HepG2 (cell line): ENCODE data around the gene PLCB1. TPM values are rescaled to one million over a fixed set of nuclear protein-coding genes. Genes with fewer than 3 reads are reported as not detected.

ENCODE experiments used
- ATAC-seq: fragments of 200-7000 bp; cut with Tn5 transposase; 3 replicates; pipeline ENCODE4 v1.9.1; 2020; ENCODE audit warnings: mild to moderate bottlenecking, moderate library complexity
- BruUV-seq: library from RNA; stranded (reverse); fragments of 400-500 nt; replicated peaks from 2 replicates; lab custom pipeline; 2021; lab: Mats Ljungman, UMichigan
- CTCF ChIA-PET: fragments of 300-600 bp; formaldehyde crosslinking; extraction: SDS; loops from one replicate; lab custom pipeline; 2021; ENCODE audit warnings: low total read pairs, inconsistent platforms, low intra/inter-chr PET ratio; lab: Yijun Ruan, JAX
- POLR2A ChIA-PET: fragments of 350-600 bp; sonication (Branson Sonifier 250); formaldehyde crosslinking; loops from one replicate; lab custom pipeline; 2020; ENCODE audit warnings: antibody characterized with exemption, inconsistent platforms; lab: Yijun Ruan, JAX
- DNase-seq: peaks from one replicate; pipeline ENCODE4 v3.0.0-alpha.2; 2015; ENCODE audit warnings: low spot score
- FAIRE-seq: peaks from 3 replicates; lab custom pipeline; 2011; peaks lifted over from hg19 to GRCh38; lab: Jason Lieb, UNC
- H2AFZ ChIP-seq: one replicate; pipeline ENCODE4 v1.6.1; 2011; ENCODE audit warnings: low read length, inconsistent platforms
- H3K27ac ChIP-seq: fragments of 300-600 bp; 3 replicates; pipeline ENCODE4 v1.8.0; 2011; ENCODE audit warnings: mixed run types, mild to moderate bottlenecking, mixed read lengths, low read length, inconsistent platforms; ENCODE audit not compliant: insufficient read depth; ENCODE audit errors: extremely low read length
- H3K27me3 ChIP-seq, 2 experiments: fragments of 200-600 bp in 1 of 2; 2 replicates in 1 of 2; 3 replicates in 1 of 2; pipeline versions ENCODE4 v1.6.0 to v1.8.0; 2011; ENCODE audit warnings: low read length in 2 of 2, mild to moderate bottlenecking in 2 of 2, moderate library complexity in 2 of 2, inconsistent platforms in 1 of 2; ENCODE audit not compliant: insufficient read depth in 2 of 2, control insufficient read depth in 1 of 2
- H3K36me3 ChIP-seq, 2 experiments: fragments of 200-600 bp in 1 of 2; replicated peaks in 1 of 2; 2 replicates in 1 of 2; 3 replicates in 1 of 2; pipeline versions ENCODE4 v1.5.1 to v1.8.0; 2011; ENCODE audit warnings: low read length in 2 of 2, inconsistent platforms in 1 of 2; ENCODE audit not compliant: insufficient read depth in 2 of 2, control insufficient read depth in 1 of 2
- H3K4me1 ChIP-seq: 2 replicates; pipeline ENCODE4 v1.5.1; 2012; ENCODE audit warnings: low read length, inconsistent platforms; ENCODE audit not compliant: insufficient read depth
- H3K4me2 ChIP-seq: 2 replicates; pipeline ENCODE4 v1.6.0; 2011; ENCODE audit warnings: low read depth, low read length, inconsistent platforms
- H3K4me3 ChIP-seq, 3 experiments: fragments of 200-600 bp in 1 of 3; sonication (generic), shearing (Covaris generic) in 1 of 3; replicated peaks in 1 of 3; 2 replicates each; pipeline ENCODE4 v1.5.1; 2011 to 2016; ENCODE audit warnings: low read length in 3 of 3, inconsistent platforms in 2 of 3, low read depth in 2 of 3, mild to moderate bottlenecking in 2 of 3, control low read depth in 1 of 3, mixed read lengths in 1 of 3; ENCODE audit not compliant: insufficient read depth in 1 of 3
- H3K79me2 ChIP-seq: one replicate; pipeline ENCODE4 v1.6.1; 2011; ENCODE audit warnings: low read length, inconsistent platforms; ENCODE audit not compliant: insufficient read depth
- H3K9ac ChIP-seq: 2 replicates; pipeline ENCODE4 v1.6.0; 2011; ENCODE audit warnings: mild to moderate bottlenecking, low read depth, low read length, inconsistent platforms; ENCODE audit not compliant: insufficient read depth
- H3K9me3 ChIP-seq: 2 replicates; pipeline ENCODE4 v1.5.1; 2012; ENCODE audit warnings: mild to moderate bottlenecking, low read length
- H4K20me1 ChIP-seq: 2 replicates; pipeline ENCODE4 v1.6.0; 2011; ENCODE audit warnings: inconsistent platforms, mild to moderate bottlenecking, low read length, moderate library complexity; ENCODE audit not compliant: insufficient read depth
- CSRNP2 ChIP-seq: sonication (generic); formaldehyde crosslinking; conservative IDR thresholded peaks from 2 replicates; pipeline ENCODE4 v1.8.0; 2022; ENCODE audit warnings: low read depth, missing genetic modification reagents
- EHMT2 ChIP-seq: fragments of 200-600 bp; sonication (generic); IDR thresholded peaks from 2 replicates; pipeline ENCODE4 v1.7.0; 2017; ENCODE audit warnings: antibody characterized with exemption, low read depth, low read length, borderline replicate concordance
- ETS1 ChIP-seq: sonication (generic); formaldehyde crosslinking; IDR thresholded peaks from 2 replicates; pipeline ENCODE4 v1.4.0; 2020; ENCODE audit warnings: missing genetic modification reagents
- FOXP1 ChIP-seq, 2 experiments: fragments of 450-650 bp in 1 of 2; IDR thresholded peaks; 2 replicates each; pipeline ENCODE4 v1.6.1; 2017 to 2018; ENCODE audit warnings: antibody characterized with exemption in 1 of 2
- HNF4A ChIP-seq: sonication (generic); formaldehyde crosslinking; IDR thresholded peaks from 2 replicates; pipeline ENCODE4 v1.4.0; 2020; ENCODE audit warnings: missing genetic modification reagents
- IRX3 ChIP-seq: sonication (generic); formaldehyde crosslinking; IDR thresholded peaks from 2 replicates; pipeline ENCODE4 v1.8.1; 2023; ENCODE audit warnings: mild to moderate bottlenecking, low read depth, missing genetic modification reagents, borderline replicate concordance
- MAZ ChIP-seq, 2 experiments: sonication (generic) in 1 of 2; formaldehyde crosslinking in 1 of 2; IDR thresholded peaks; 2 replicates each; pipeline versions ENCODE4 v1.5.0 to v1.6.1; 2012 to 2020; ENCODE audit warnings: low read depth in 2 of 2, mild to moderate bottlenecking in 2 of 2, borderline replicate concordance in 1 of 2, improper control_type of control experiment in 1 of 2, low read length in 1 of 2, missing genetic modification reagents in 1 of 2, moderate library complexity in 1 of 2
- MIER3 ChIP-seq: IDR thresholded peaks from 2 replicates; pipeline ENCODE4 v1.6.1; 2016; ENCODE audit warnings: missing compliant biosample characterization, borderline replicate concordance
- MIXL1 ChIP-seq: IDR thresholded peaks from 2 replicates; pipeline ENCODE4 v1.6.1; 2016
- RBM22 ChIP-seq: fragments of 200-400 bp; formaldehyde crosslinking; optimal IDR thresholded peaks from 2 replicates; pipeline ENCODE3; 2017; ENCODE audit warnings: mild to moderate bottlenecking, low read length, moderate library complexity
- SMYD3 ChIP-seq: sonication (generic); formaldehyde crosslinking; IDR thresholded peaks from 2 replicates; pipeline ENCODE4 v1.8.1; 2023; ENCODE audit warnings: mild to moderate bottlenecking, missing genetic modification reagents
- ZNF446 ChIP-seq: sonication (generic); formaldehyde crosslinking; IDR thresholded peaks from 2 replicates; pipeline ENCODE4 v1.5.0; 2020; ENCODE audit warnings: mild to moderate bottlenecking, missing genetic modification reagents
- ZNF530 ChIP-seq: sonication (generic); formaldehyde crosslinking; IDR thresholded peaks from 2 replicates; pipeline ENCODE4 v1.5.0; 2020; ENCODE audit warnings: low read depth, mild to moderate bottlenecking, missing genetic modification reagents
- ZNF644 ChIP-seq: IDR thresholded peaks from 2 replicates; pipeline ENCODE4 v1.6.1; 2016; ENCODE audit warnings: low read depth
- WGBS: methylation state at CpG from one replicate; pipeline ENCODE4 v1.1.6; 2017; ENCODE audit warnings: low lambda C conversion rate; 5-methylcytosine and 5-hydroxymethylcytosine counted together
- in situ Hi-C: cut with HindIII; loops from 2 replicates; pipeline ENCODE4 v1.10.0; 2017; ENCODE audit warnings: low pct_unique_long_range_greater_than_20kb; ENCODE audit not compliant: extremely low pct_ligation_motif_present
- intact Hi-C: fragments of 100-400 bp; cut with micrococcal nuclease; formaldehyde crosslinking; loops from one replicate; pipeline ENCODE4 v1.10.0; 2022; ENCODE audit not compliant: unreplicated experiment
- polyA plus RNA-seq, 8 experiments: library from polyadenylated mRNA; depleted of rRNA in 3 of 8; stranded (reverse) in 7 of 8; unstranded in 1 of 8; fragments of >200 nt; fragmentation: Illumina TruSeq in 4 of 8; extraction: Trizol in 4 of 8; gene quantifications; 2 replicates each; pipeline versions ENCODE4 v1.2.1 to v1.2.3, GENCODE V29; 2011 to 2016; ENCODE audit warnings: low read depth in 4 of 8, missing spikeins in 1 of 8, mixed read lengths in 1 of 8; ENCODE audit not compliant: insufficient read depth in 1 of 8
- total RNA-seq, 5 experiments: library from RNA; depleted of rRNA; stranded (reverse); fragments of >200 nt; fragmentation: Illumina TruSeq; extraction: Trizol; gene quantifications; 2 replicates each; pipeline ENCODE4 v1.2.3, GENCODE V29; 2016; ENCODE audit warnings: low read depth in 1 of 5

PLCB1 gene
- total and polyA plus RNA-seq, 2 of the 13 experiments (the other 11 are each of a cell fraction or from before 2014, with no cell fraction given) = 42.4 to 55.9 TPM

- intact Hi-C loops = no loop called here
- H2AFZ ChIP-seq = no peak overlapping the region
- DNase-seq = no peak
- H3K4me1 ChIP-seq = peaks cover 23% of the 10 kb centered on the region
- ChIA-PET POLR2A (no interaction called here), CTCF (no interaction called here)
- H3K4me3 ChIP-seq = no peak overlapping the region
- no peak for ATAC-seq
- no peak overlapping the region for H3K9ac ChIP-seq
- no peak for FAIRE-seq
- H3K27ac ChIP-seq = no peak overlapping the region
- no TSS peak for BruUV-seq
- WGBS = 93% methylated on average over 1 of the region's 1 CpG
- no peak for TF ChIP-seq ETS1 (CRISPR knock-in tag)
- TF ChIP-seq ZNF644 = peak; percentile 65; the same call in 1 of the 2 replicates
- TF ChIP-seq ZNF530 (CRISPR knock-in tag) = no peak
- no peak for TF ChIP-seq MIER3 (CRISPR knock-in tag)
- peak; percentile 62 for TF ChIP-seq HNF4A (CRISPR knock-in tag)
- 0 out of 2 replicates have a peak, but pooled peaks have one; percentile 15 for TF ChIP-seq SMYD3 (CRISPR knock-in tag)
- peak; percentile 35 for TF ChIP-seq RBM22
- TF ChIP-seq MIXL1 (CRISPR knock-in tag) = no peak
- TF ChIP-seq ZNF446 (CRISPR knock-in tag) = no peak
- TF ChIP-seq MAZ (IDR thresholded peaks at IDR 0.05; ENCODE audit: borderline replicate concordance, low read depth, low read length) = no peak
- no peak for TF ChIP-seq MAZ (CRISPR knock-in tag; IDR thresholded peaks at IDR 0.05; ENCODE audit: low read depth)
- TF ChIP-seq CSRNP2 (CRISPR knock-in tag) = no peak
- TF ChIP-seq EHMT2 = 0 out of 2 replicates have a peak, but pooled peaks have one; percentile 2
- no peak for TF ChIP-seq FOXP1 (IDR thresholded peaks at IDR 0.05)
- no peak for TF ChIP-seq FOXP1 (CRISPR knock-in tag; IDR thresholded peaks at IDR 0.05)
- no peak for TF ChIP-seq IRX3 (CRISPR knock-in tag)
- TF ChIP-seq, all 625 proteins: peak for 5
- no peak overlapping the region for H3K4me2 ChIP-seq
- H3K9me3 ChIP-seq = no peaks in the 10 kb centered on the region
- H3K36me3 ChIP-seq = peaks cover 5 to 9% of the 10 kb centered on the region in 2 experiments; a peak in 4 of 5 replicates
- in situ Hi-C loops = no loop called here
- H4K20me1 ChIP-seq = no peaks in the 10 kb centered on the region; the same call in 1 of the 2 replicates
- no peaks in the 10 kb centered on the region for H3K27me3 ChIP-seq
- no peaks in the 10 kb centered on the region for H3K79me2 ChIP-seq
Measured at GRCh38 chr20:8291200-8291599, 159.1 kb downstream of the PLCB1 start.
